ENCODE measurements around the gene PYGO2. TPM values are rescaled to one million over a fixed set of nuclear protein-coding genes. Genes with fewer than 3 reads are reported as not detected.

Gene PYGO2
- total RNA-seq, 1 experiment from 2014 or later = 37.4 TPM

- Mint-ChIP-seq H3K9me3 (no peaks in the 10 kb centered on the region), H3K36me3 (peaks cover 26% of the 10 kb centered on the region), H3K4me1 (peaks cover 10% of the 10 kb centered on the region; the same call in 1 of the 2 replicates), H3K27me3 (ENCODE audit: low read depth) (no peaks in the 10 kb centered on the region; the same call in 1 of the 2 replicates), H3K27ac (no peak overlapping the region; the same call in 1 of the 2 replicates), H3K4me3 (no peak overlapping the region)
- POLR2A ChIA-PET = interaction anchor here (1.2 kb wide), 1 partner anchor 34 kb away, joined by 3 read pairs; the partner anchor contains the start of gene PBXIP1
- no peak for TF ChIP-seq PRDM15 (CRISPR knock-in tag; IDR thresholded peaks at IDR 0.05)
- no peak for TF ChIP-seq ZNF512 (CRISPR knock-in tag; IDR thresholded peaks at IDR 0.05; ENCODE audit: borderline replicate concordance)
- TF ChIP-seq STAT6 (CRISPR knock-in tag; conservative IDR thresholded peaks at IDR 0.05; ENCODE audit: low read depth) = no peak
- no peak for TF ChIP-seq ZNF281 (CRISPR knock-in tag; IDR thresholded peaks at IDR 0.05)
- no peak for TF ChIP-seq E2F1 (CRISPR knock-in tag; IDR thresholded peaks at IDR 0.05)
- no peak for TF ChIP-seq PREB (CRISPR knock-in tag; IDR thresholded peaks at IDR 0.05; ENCODE audit: borderline replicate concordance)
- no peak for TF ChIP-seq FOXK1 (CRISPR knock-in tag; IDR thresholded peaks at IDR 0.05)
- no peak for TF ChIP-seq GRHL2 (CRISPR knock-in tag; IDR thresholded peaks at IDR 0.05; ENCODE audit: insufficient replicate concordance, severe bottlenecking)
- TF ChIP-seq JAZF1 (CRISPR knock-in tag; IDR thresholded peaks at IDR 0.05) = no peak
- ATAC-seq = no peak
- CTCF ChIA-PET = interaction anchor here (0.8 kb wide), 1 partner anchor 9 kb away, joined by 5 read pairs; no protein-coding TSS in a partner anchor
- DNase-seq (ENCODE audit: low spot score) = no peak
Measured at GRCh38 chr1:154990276-154990675, 28.7 kb upstream of the PYGO2 start.

All from WTC11 (cell line).